ENCODE measurements around the gene PCDHA12.
"Not testable (repeated sequence)": the region's sequence is repeated elsewhere in the genome, so short reads cannot be mapped to it uniquely, and the experiment has no call there.

Gene PCDHA12

GRCh38 chr5:140857177-140857986, 17.7 kb upstream of the PCDHA12 start:
- no peak for DNase-seq

- DNase-seq: no peak
Observed at GRCh38 chr5:140857987-140858240, 17.2 kb upstream of the PCDHA12 start.

- DNase-seq: no peak
Observed at GRCh38 chr5:140862441-140863295, 12.4 kb upstream of the PCDHA12 start.

GRCh38 chr5:140868721-140869554, 6.2 kb upstream of the PCDHA12 start, which contains the start of gene PCDHA11:
PCDHA11 (plus strand) TSS chr5:140868957; CDS start chr5:140869104, 147 bp downstream.
- no peak for DNase-seq

- no peak for DNase-seq
Observed at GRCh38 chr5:140869555-140869886, 5.6 kb upstream of the PCDHA12 start.

- no peak for DNase-seq
Observed at GRCh38 chr5:140870221-140871201, 4.6 kb upstream of the PCDHA12 start.

GRCh38 chr5:140876541-140877261, 1.6 kb downstream of the PCDHA12 start:
- not testable (repeated sequence) for DNase-seq

GRCh38 chr5:140877262-140877581, 2.1 kb downstream of the PCDHA12 start:
- no peak for DNase-seq

GRCh38 chr5:140881889-140882590, 6.9 kb downstream of the PCDHA12 start, which contains the start of gene PCDHA13:
PCDHA13 (plus strand) TSS chr5:140882124; CDS start chr5:140882269, 145 bp downstream.
- DNase-seq: no peak

GRCh38 chr5:140882591-140882899, 7.4 kb downstream of the PCDHA12 start:
- no peak for DNase-seq

GRCh38 chr5:140883373-140883772, 8.3 kb downstream of the PCDHA12 start:
- no peak for DNase-seq

GRCh38 chr5:140883927-140884697, 9.0 kb downstream of the PCDHA12 start:
- no peak for DNase-seq

- DNase-seq: no peak
Observed at GRCh38 chr5:140916325-140916724, 41.2 kb downstream of the PCDHA12 start.

GRCh38 chr5:140923601-140924000, 48.5 kb downstream of the PCDHA12 start:
- no peak for DNase-seq

- DNase-seq: no peak
Observed at GRCh38 chr5:140925806-140926442, 50.8 kb downstream of the PCDHA12 start, which contains the start of gene PCDHAC1. PCDHAC1 (plus strand) TSS chr5:140926299; CDS start chr5:140926893, 594 bp downstream.

- no peak for DNase-seq
Observed at GRCh38 chr5:140926443-140927227, 51.5 kb downstream of the PCDHA12 start.

GRCh38 chr5:140927228-140927573, 52.1 kb downstream of the PCDHA12 start:
- no peak for DNase-seq

Data from activated gamma-delta T cell treated with Interleukin-2 at 50 U/mL for 16 hours (primary cell).